GM12878 (cell line): ENCODE measurements around the gene NFE2L2. TPM values are rescaled to one million over a fixed set of nuclear protein-coding genes. Genes with fewer than 3 reads are reported as not detected.

Source experiments
- ATAC-seq: fragments of 200-7000 bp; cut with Tn5 transposase; 3 replicates; pipeline ENCODE4 v1.9.1; 2020; ENCODE audit warnings: mild to moderate bottlenecking, moderate library complexity
- BruUV-seq: library from RNA; stranded (reverse); fragments of 400-500 nt; replicated peaks from 2 replicates; lab custom pipeline; 2021; lab: Mats Ljungman, UMichigan
- CTCF ChIA-PET: fragments of 300-600 bp; sonication (Branson Sonifier 250); formaldehyde crosslinking; extraction: SDS; loops from one replicate; lab custom pipeline; 2021; ENCODE audit warnings: inconsistent platforms; lab: Yijun Ruan, JAX
- POLR2A ChIA-PET: fragments of 350-600 bp; formaldehyde crosslinking; extraction: SDS; loops from one replicate; lab custom pipeline; 2021; ENCODE audit warnings: inconsistent platforms; lab: Charles Lee
- RAD21 ChIA-PET: fragments of 300-600 bp; sonication (Branson Sonifier 250); formaldehyde crosslinking; loops from one replicate; lab custom pipeline; 2023; ENCODE audit warnings: antibody characterized with exemption; ENCODE audit not compliant: unreplicated experiment; lab: Charles Lee
- SMC1A ChIA-PET: fragments of 300-600 bp; sonication (Branson Sonifier 250); formaldehyde crosslinking; loops from one replicate; lab custom pipeline; 2023; ENCODE audit not compliant: unreplicated experiment, uncharacterized antibody; lab: Charles Lee
- DNase-seq: peaks from one replicate; pipeline ENCODE4 v3.0.0-alpha.2; 2011; ENCODE audit warnings: low read depth, low spot score
- FAIRE-seq: peaks from 3 replicates; lab custom pipeline; 2011; peaks lifted over from hg19 to GRCh38; lab: Jason Lieb, UNC
- H2AFZ ChIP-seq: 2 replicates; pipeline ENCODE4 v1.6.0; 2011; ENCODE audit warnings: low read depth, low read length, control low read depth; ENCODE audit not compliant: control insufficient read depth
- H3K27ac ChIP-seq: 2 replicates; pipeline ENCODE4 v1.5.1; 2011; ENCODE audit warnings: control low read depth; ENCODE audit not compliant: control insufficient read depth, insufficient read depth
- H3K27me3 ChIP-seq, 2 experiments: replicated peaks in 1 of 2; 2 replicates each; pipeline versions ENCODE4 v1.6.0 to v1.6.1; 2011; ENCODE audit warnings: low read length in 1 of 2; ENCODE audit not compliant: control insufficient read depth in 2 of 2, insufficient read depth in 2 of 2
- H3K36me3 ChIP-seq, 2 experiments: 2 replicates each; pipeline ENCODE4 v1.5.1; 2011; ENCODE audit warnings: low read length in 1 of 2; ENCODE audit not compliant: control insufficient read depth in 2 of 2, insufficient read depth in 2 of 2
- H3K4me1 ChIP-seq: 2 replicates; pipeline ENCODE4 v1.6.1; 2011; ENCODE audit warnings: mild to moderate bottlenecking, low read length, moderate library complexity, mixed read lengths; ENCODE audit not compliant: control insufficient read depth, insufficient read depth
- H3K4me2 ChIP-seq: 2 replicates; pipeline ENCODE4 v1.6.0; 2011; ENCODE audit warnings: control low read depth; ENCODE audit not compliant: control insufficient read depth, insufficient read depth
- H3K4me3 ChIP-seq: fragments of 200-600 bp; sonication (generic); 2 replicates; pipeline ENCODE4 v1.5.1; 2016
- H3K79me2 ChIP-seq: 2 replicates; pipeline ENCODE4 v1.6.0; 2011; ENCODE audit warnings: low read length; ENCODE audit not compliant: control insufficient read depth, insufficient read depth
- H3K9ac ChIP-seq: 2 replicates; pipeline ENCODE4 v1.8.0; 2011; ENCODE audit warnings: low read length, control low read depth, mixed read lengths; ENCODE audit not compliant: control insufficient read depth, insufficient read depth
- H3K9me3 ChIP-seq: replicated peaks from 3 replicates; pipeline ENCODE4 v1.5.1; 2011; ENCODE audit warnings: mild to moderate bottlenecking, low read length; ENCODE audit not compliant: control insufficient read depth, insufficient read depth
- H4K20me1 ChIP-seq: 2 replicates; pipeline ENCODE4 v1.6.0; 2011; ENCODE audit not compliant: control insufficient read depth, insufficient read depth
- IRF3 ChIP-seq: fragments of 450-650 bp; IDR thresholded peaks from 2 replicates; pipeline ENCODE4 v1.6.1; 2014; ENCODE audit warnings: mild to moderate bottlenecking
- IRF5 ChIP-seq: fragments of 450-650 bp; IDR thresholded peaks from 2 replicates; pipeline ENCODE4 v1.6.1; 2017; ENCODE audit warnings: borderline replicate concordance
- MXI1 ChIP-seq: fragments of 150-350 bp; IDR thresholded peaks from 2 replicates; pipeline ENCODE4 v1.6.1; 2011; ENCODE audit warnings: low read depth, mild to moderate bottlenecking, inconsistent platforms, low read length, improper control_type of control experiment
- PAX5 ChIP-seq: IDR thresholded peaks from 2 replicates; pipeline ENCODE4 v1.6.1; 2011; ENCODE audit warnings: low read depth, low read length, borderline replicate concordance
- POLR2AphosphoS5 ChIP-seq: IDR thresholded peaks from 2 replicates; pipeline ENCODE4 v1.6.1; 2011; ENCODE audit warnings: mild to moderate bottlenecking, low read length, inconsistent platforms
- RUNX3 ChIP-seq: IDR thresholded peaks from 2 replicates; pipeline ENCODE4 v1.6.1; 2012; ENCODE audit warnings: low read length, inconsistent platforms
- SIX5 ChIP-seq: IDR thresholded peaks from 2 replicates; pipeline ENCODE4 v1.6.1; 2011; ENCODE audit warnings: mild to moderate bottlenecking, low read depth, low read length, moderate library complexity; ENCODE audit not compliant: severe bottlenecking
- SP1 ChIP-seq: IDR thresholded peaks from one replicate; pipeline ENCODE4 v1.6.1; 2011; ENCODE audit warnings: low read depth, low read length
- SPI1 ChIP-seq: IDR thresholded peaks from 2 replicates; pipeline ENCODE4 v1.6.1; 2011; ENCODE audit warnings: low read depth, mild to moderate bottlenecking, low read length, moderate library complexity, borderline replicate concordance; ENCODE audit not compliant: insufficient read depth
- SUPT20H ChIP-seq: IDR thresholded peaks from 2 replicates; pipeline ENCODE4 v1.6.1; 2011; ENCODE audit warnings: low read depth, mild to moderate bottlenecking, low read length, moderate library complexity, borderline replicate concordance; ENCODE audit not compliant: control insufficient read depth
- TBL1XR1 ChIP-seq: IDR thresholded peaks from 2 replicates; pipeline ENCODE4 v1.6.1; 2012; ENCODE audit warnings: low read depth, low read length, improper control_type of control experiment
- ZBED1 ChIP-seq: IDR thresholded peaks from 2 replicates; pipeline ENCODE4 v1.6.1; 2016; ENCODE audit warnings: borderline replicate concordance
- WGBS: methylation state at CpG from one replicate; pipeline ENCODE4 v1.1.6; 2016; ENCODE audit warnings: low lambda C conversion rate; ENCODE audit not compliant: insufficient replicate concordance, insufficient coverage; ENCODE audit errors: missing lambda C conversion rate; 5-methylcytosine and 5-hydroxymethylcytosine counted together
- in situ Hi-C: fragments of 300-500 bp; cut with MboI; formaldehyde crosslinking; loops from 9 replicates; pipeline ENCODE4 v1.14.3; 2018; ENCODE audit warnings: mixed read lengths
- intact Hi-C: fragments of 100-400 bp; cut with micrococcal nuclease; formaldehyde crosslinking; loops from one replicate; pipeline ENCODE4 v1.14.2; 2022; ENCODE audit not compliant: unreplicated experiment
- polyA plus RNA-seq, 11 experiments: library from polyadenylated mRNA; depleted of rRNA in 4 of 11; unstranded in 6 of 11; stranded (reverse) in 5 of 11; fragments of >200 nt; fragmentation: Nextera tagmentation in 4 of 11; fragmentation: Illumina TruSeq in 1 of 11; extraction: Ambion mirVana in 4 of 11; extraction: Trizol in 1 of 11; gene quantifications; 1 replicate in 1 of 11; 2 replicates in 10 of 11; pipeline versions ENCODE4 v1.2.1 to v1.2.3, GENCODE V29; 2011 to 2016; ENCODE audit warnings: inconsistent platforms in 2 of 11, missing spikeins in 2 of 11, low read depth in 1 of 11
- total RNA-seq, 4 experiments: library from RNA; depleted of rRNA in 3 of 4; stranded (reverse); fragments of >200 nt in 3 of 4; fragmentation: Illumina TruSeq in 1 of 4; extraction: Trizol in 1 of 4; gene quantifications; 2 replicates each; pipeline versions ENCODE4 v1.2.1 to v1.2.3, GENCODE V29; 2013 to 2021

The NFE2L2 gene
- total and polyA plus RNA-seq, 10 of the 15 experiments (the other 5 are each of a cell fraction or from before 2014, with no cell fraction given) = 18.4 to 69.8 (median 37.1) TPM

- H3K4me2 ChIP-seq = no peak overlapping the region
- SMC1A ChIA-PET = interaction anchor here (0.7 to 3.3 kb wide), 13 partner anchors 8 to 66 kb away, joined by 3 to 23 read pairs (median 5); no protein-coding TSS in a partner anchor
- ATAC-seq = no peak
- no peak overlapping the region for H3K9ac ChIP-seq
- no peak overlapping the region for H2AFZ ChIP-seq
- in situ Hi-C loops (no loop called here), intact Hi-C loops (no loop called here)
- H3K36me3 ChIP-seq = peaks cover 1 to 6% of the 10 kb centered on the region in 2 experiments; a peak in 3 of 4 replicates
- DNase-seq = no peak
- TF ChIP-seq TBL1XR1 = no peak
- no peak for TF ChIP-seq SPI1
- TF ChIP-seq SUPT20H = no peak
- no peak for TF ChIP-seq PAX5
- no peak for TF ChIP-seq RUNX3
- no peak for TF ChIP-seq SIX5
- no peak for TF ChIP-seq ZBED1
- no peak for TF ChIP-seq IRF5
- TF ChIP-seq IRF3 = no peak
- TF ChIP-seq MXI1 = no peak
- TF ChIP-seq SP1 = no peak
- TF ChIP-seq POLR2AphosphoS5 = no peak
- no peak overlapping the region for H3K27ac ChIP-seq
- no peak overlapping the region for H3K4me3 ChIP-seq
- no peak for FAIRE-seq
- RAD21 ChIA-PET = interaction anchor here (1.0 to 2.6 kb wide), 4 partner anchors 26 to 74 kb away, joined by 3 to 32 read pairs (median 10); partner anchors contain the start of genes HNRNPA3 and NFE2L2
- WGBS = 86% methylated on average over 6 of the region's 6 CpGs
- no TSS peak for BruUV-seq
- H3K9me3 ChIP-seq = no peaks in the 10 kb centered on the region
- peaks cover 2% of the 10 kb centered on the region; the same call in 1 of the 2 replicates for H4K20me1 ChIP-seq
- CTCF ChIA-PET = interaction anchor here (0.8 to 3.6 kb wide), 12 partner anchors 8 to 180 kb away, joined by 3 to 24 read pairs (median 5); no protein-coding TSS in a partner anchor
- peaks cover 22% of the 10 kb centered on the region for H3K4me1 ChIP-seq
- no peaks in the 10 kb centered on the region for H3K27me3 ChIP-seq
- POLR2A ChIA-PET = interaction anchor here (0.6 to 4.4 kb wide), 7 partner anchors 8 to 69 kb away, joined by 3 to 29 read pairs (median 6); partner anchors contain the start of genes HNRNPA3 and NFE2L2
- peaks cover 76% of the 10 kb centered on the region for H3K79me2 ChIP-seq
Observed at GRCh38 chr2:177239053-177239452, 25.5 kb downstream of the NFE2L2 start.
